IMR-90 (cell line): Measurements from ENCODE around the gene MTG1. TPM values are rescaled to one million over a fixed set of nuclear protein-coding genes. Genes with fewer than 3 reads are reported as not detected.
A peak's percentile ranks its signal among the peaks of the same experiment; 100 is the strongest.

ENCODE experiments used
- ATAC-seq: fragments of 200-7000 bp; cut with Tn5 transposase; 2 replicates; pipeline ENCODE4 v1.9.1; 2020; ENCODE audit warnings: low read depth, mild to moderate bottlenecking, moderate library complexity
- BruUV-seq: library from RNA; stranded (reverse); fragments of 400-500 nt; replicated peaks from 2 replicates; lab custom pipeline; 2021; lab: Mats Ljungman, UMichigan
- CTCF ChIA-PET: fragments of 300-600 bp; formaldehyde crosslinking; extraction: SDS; loops from one replicate; lab custom pipeline; 2021; ENCODE audit warnings: antibody characterized with exemption; lab: Yijun Ruan, JAX
- POLR2A ChIA-PET: fragments of 300-600 bp; sonication (Branson Sonifier 250); formaldehyde crosslinking; loops from one replicate; lab custom pipeline; 2022; ENCODE audit warnings: antibody characterized with exemption; ENCODE audit not compliant: unreplicated experiment; lab: Charles Lee
- DNase-seq: peaks from one replicate; pipeline ENCODE4 v3.0.0; 2013
- H2AFZ ChIP-seq: replicated peaks from 2 replicates; pipeline ENCODE3; 2013; ENCODE audit warnings: low read length, mild to moderate bottlenecking; ENCODE audit not compliant: poor library complexity
- H2AK5ac ChIP-seq: 2 replicates; pipeline ENCODE4 v1.6.1; 2013; ENCODE audit warnings: low read depth, low read length, inconsistent platforms
- H2AK9ac ChIP-seq: replicated peaks from 2 replicates; pipeline ENCODE3; 2013; ENCODE audit warnings: mild to moderate bottlenecking, low read depth, low read length, moderate library complexity; ENCODE audit not compliant: poor library complexity
- H2BK120ac ChIP-seq: 2 replicates; pipeline ENCODE4 v1.6.1; 2013; ENCODE audit warnings: low read depth, low read length, inconsistent platforms
- H2BK15ac ChIP-seq: 3 replicates; pipeline ENCODE4 v1.6.1; 2013; ENCODE audit warnings: low read depth, low read length, inconsistent platforms
- H2BK20ac ChIP-seq: 2 replicates; pipeline ENCODE4 v1.6.1; 2013; ENCODE audit warnings: low read depth, mild to moderate bottlenecking, inconsistent platforms, low read length, moderate library complexity
- H2BK5ac ChIP-seq: 2 replicates; pipeline ENCODE4 v1.6.1; 2013; ENCODE audit warnings: mild to moderate bottlenecking, low read depth, low read length, inconsistent platforms; ENCODE audit not compliant: poor library complexity, severe bottlenecking
- H3K14ac ChIP-seq: replicated peaks from 2 replicates; pipeline ENCODE4 v1.6.1; 2013; ENCODE audit warnings: low read depth, low read length, inconsistent platforms
- H3K18ac ChIP-seq: 2 replicates; pipeline ENCODE4 v1.6.1; 2013; ENCODE audit warnings: low read depth, low read length, control low read depth
- H3K23ac ChIP-seq: 2 replicates; pipeline ENCODE4 v1.6.1; 2013; ENCODE audit warnings: low read depth, low read length, inconsistent platforms
- H3K27ac ChIP-seq: 2 replicates; pipeline ENCODE4 v1.5.1; 2013; ENCODE audit warnings: mild to moderate bottlenecking, control low read depth, low read length; ENCODE audit not compliant: insufficient read depth
- H3K27me3 ChIP-seq: 2 replicates; pipeline ENCODE4 v1.6.1; 2013; ENCODE audit warnings: low read length; ENCODE audit not compliant: control insufficient read depth, insufficient read depth
- H3K36me3 ChIP-seq: 2 replicates; pipeline ENCODE4 v1.6.1; 2013; ENCODE audit warnings: low read length, mixed read lengths; ENCODE audit not compliant: control insufficient read depth, insufficient read depth
- H3K4ac ChIP-seq: 2 replicates; pipeline ENCODE4 v1.6.1; 2013; ENCODE audit warnings: low read depth, low read length, inconsistent platforms
- H3K4me1 ChIP-seq: 2 replicates; pipeline ENCODE4 v1.6.1; 2013; ENCODE audit warnings: low read length, mixed read lengths; ENCODE audit not compliant: control insufficient read depth, insufficient read depth
- H3K4me2 ChIP-seq: 2 replicates; pipeline ENCODE4 v1.6.1; 2013; ENCODE audit warnings: low read depth, mild to moderate bottlenecking, control low read depth, low read length, moderate library complexity
- H3K4me3 ChIP-seq: 2 replicates; pipeline ENCODE4 v1.5.1; 2013; ENCODE audit warnings: low read depth, mild to moderate bottlenecking, control low read depth, low read length, moderate library complexity; ENCODE audit not compliant: insufficient read depth
- H3K56ac ChIP-seq: 2 replicates; pipeline ENCODE4 v1.6.1; 2013; ENCODE audit warnings: low read length, inconsistent platforms; ENCODE audit not compliant: insufficient read depth; ENCODE audit errors: extremely low read depth
- H3K79me1 ChIP-seq, 2 experiments: 2 replicates each; pipeline ENCODE4 v1.6.1; 2013; ENCODE audit warnings: low read length in 2 of 2, inconsistent platforms in 1 of 2, low read depth in 1 of 2
- H3K9ac ChIP-seq: 2 replicates; pipeline ENCODE4 v1.6.1; 2013; ENCODE audit warnings: low read depth, low read length, control low read depth
- H3K9me1 ChIP-seq: 2 replicates; pipeline ENCODE4 v1.6.1; 2013; ENCODE audit warnings: low read length, inconsistent platforms; ENCODE audit not compliant: insufficient read depth
- H3K9me3 ChIP-seq: 2 replicates; pipeline ENCODE4 v1.6.1; 2013; ENCODE audit warnings: low read length; ENCODE audit not compliant: control insufficient read depth, insufficient read depth
- H4K20me1 ChIP-seq: 2 replicates; pipeline ENCODE4 v1.6.1; 2013; ENCODE audit warnings: low read length, inconsistent platforms; ENCODE audit not compliant: insufficient read depth
- H4K5ac ChIP-seq: 2 replicates; pipeline ENCODE4 v1.6.1; 2013; ENCODE audit warnings: mild to moderate bottlenecking, low read depth, low read length, control low read depth
- H4K8ac ChIP-seq, 2 experiments: 2 replicates each; pipeline ENCODE4 v1.6.1; 2013; ENCODE audit warnings: low read depth in 2 of 2, low read length in 2 of 2, control low read depth in 1 of 2, inconsistent platforms in 1 of 2
- H4K91ac ChIP-seq: 2 replicates; pipeline ENCODE4 v1.6.1; 2013; ENCODE audit warnings: low read depth, low read length, inconsistent platforms; ENCODE audit not compliant: insufficient read depth
- MAFK ChIP-seq: IDR thresholded peaks from 2 replicates; pipeline ENCODE4 v1.6.1; 2012; ENCODE audit warnings: low read depth, low read length, improper control_type of control experiment
- NFE2L2 ChIP-seq: fragments of 150-350 bp; IDR thresholded peaks from 2 replicates; pipeline ENCODE4 v1.6.1; 2016; ENCODE audit warnings: low read depth, mild to moderate bottlenecking, low read length
- RCOR1 ChIP-seq: IDR thresholded peaks from 2 replicates; pipeline ENCODE4 v1.6.1; 2012; ENCODE audit warnings: mild to moderate bottlenecking, low read length, improper control_type of control experiment; ENCODE audit not compliant: insufficient replicate concordance
- USF2 ChIP-seq: fragments of 150-350 bp; IDR thresholded peaks from 2 replicates; pipeline ENCODE4 v1.6.1; 2017; ENCODE audit warnings: mild to moderate bottlenecking, antibody characterized with exemption, low read length, low read depth
- WGBS, 2 experiments: methylation state at CpG; one replicate each; pipeline versions ENCODE4 v1.1.5 to v1.1.7; 2013; ENCODE audit warnings: missing lambda C conversion rate in 2 of 2; ENCODE audit not compliant: insufficient read length in 1 of 2; ENCODE audit errors: extremely low coverage in 2 of 2; 5-methylcytosine and 5-hydroxymethylcytosine counted together
- dilution Hi-C: fragments of 300-500 bp; cut with HindIII; formaldehyde crosslinking; loops from one replicate; pipeline ENCODE4 v1.14.3; 2018; ENCODE audit warnings: low sequenced_read_pairs; ENCODE audit not compliant: unreplicated experiment
- in situ Hi-C: fragments of 300-500 bp; cut with MboI; formaldehyde crosslinking; loops from 3 replicates; pipeline ENCODE4 v1.14.3; 2019; ENCODE audit warnings: low sequenced_read_pairs, inconsistent platforms, mixed read lengths
- intact Hi-C: fragments of 100-400 bp; cut with micrococcal nuclease; formaldehyde crosslinking; loops from 2 replicates; pipeline ENCODE4 v1.10.0; 2022
- polyA plus RNA-seq, 3 experiments: library from polyadenylated mRNA; depleted of rRNA; stranded (reverse); fragments of >200 nt; gene quantifications; 2 replicates each; pipeline ENCODE4 v1.2.3, GENCODE V29; 2012; ENCODE audit warnings: low replicate concordance in 1 of 3
- total RNA-seq: library from RNA; depleted of rRNA; stranded (reverse); fragments of >200 nt; gene quantifications from 2 replicates; pipeline ENCODE4 v1.2.3, GENCODE V29; 2012

The MTG1 gene
- total and polyA plus RNA-seq, 2 of the 4 experiments (the other 2 are of a cell fraction): 38.5 to 64.8 TPM

GRCh38 chr10:133465950-133466474 lies 72.1 kb downstream of the MTG1 start:
- H3K4me1 ChIP-seq: no peaks in the 10 kb centered on the region
- WGBS, 2 experiments: 100% methylated on average over 1 of the region's 7 CpGs; no CpG with 5 or more reads in 1 of the 2 experiments
- in situ Hi-C loops: no loop called here
- dilution Hi-C loops: no loop called here
- no peak overlapping the region for H2BK120ac ChIP-seq
- H4K5ac ChIP-seq: no peak overlapping the region
- no peaks in the 10 kb centered on the region for H3K27me3 ChIP-seq
- H3K4ac ChIP-seq: no peak overlapping the region
- DNase-seq: no peak
- no TSS peak for BruUV-seq
- H3K36me3 ChIP-seq: no peaks in the 10 kb centered on the region
- no peak for ATAC-seq
- H3K27ac ChIP-seq: no peak overlapping the region
- CTCF ChIA-PET: no interaction called here
- no peak overlapping the region for H3K9ac ChIP-seq
- H3K4me3 ChIP-seq: no peak overlapping the region
- POLR2A ChIA-PET: no interaction called here
- H2BK20ac ChIP-seq: no peak overlapping the region
- no peak overlapping the region for H3K18ac ChIP-seq
- no peak overlapping the region for H2AFZ ChIP-seq
- H4K91ac ChIP-seq: no peak overlapping the region
- H4K8ac ChIP-seq: no peak overlapping the region
- H3K23ac ChIP-seq: no peak overlapping the region
- TF ChIP-seq USF2 (no peak), RCOR1 (no peak), MAFK (no peak), NFE2L2 (no peak)
- no peak overlapping the region for H2BK15ac ChIP-seq
- intact Hi-C loops: no loop called here
- no peaks in the 10 kb centered on the region for H3K9me1 ChIP-seq
- no peak overlapping the region for H3K4me2 ChIP-seq
- no peaks in the 10 kb centered on the region for H3K79me1 ChIP-seq
- no peaks in the 10 kb centered on the region for H4K20me1 ChIP-seq
- no peaks in the 10 kb centered on the region for H3K9me3 ChIP-seq
- H2AK5ac ChIP-seq: no peak overlapping the region
- H3K14ac ChIP-seq: no peak overlapping the region
- H2AK9ac ChIP-seq: peak overlapping the region; percentile 15
- no peak overlapping the region for H3K56ac ChIP-seq
- no peak overlapping the region for H2BK5ac ChIP-seq
